ENCODE results near the gene ESF1.
"Not testable (repeated sequence)": the region's sequence is repeated elsewhere in the genome, so short reads cannot be mapped to it uniquely, and the experiment has no call there.

The ESF1 gene

DNA sequence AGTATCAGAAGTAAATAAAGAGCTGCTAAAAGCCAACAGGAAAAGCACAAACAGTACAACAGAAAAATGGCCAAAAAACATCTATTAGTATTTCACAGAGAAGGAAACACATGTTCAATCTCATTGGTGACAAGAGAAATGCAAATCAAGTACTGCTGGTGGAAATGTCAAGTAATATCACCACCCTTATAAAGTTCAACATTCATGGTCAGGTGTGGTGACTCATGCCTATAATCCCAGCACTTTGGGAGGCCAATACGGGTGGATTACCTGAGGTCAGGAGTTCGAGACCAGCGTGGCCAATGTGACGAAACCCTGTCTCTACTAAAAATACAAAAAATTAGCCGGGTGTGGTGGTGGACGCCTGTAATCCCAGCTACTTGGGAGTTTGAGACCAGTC is 42.8 kb downstream of the ESF1 start:
- Histone ChIP-seq H3K4me3 (no peak overlapping the region), H3K27ac (no peak overlapping the region), H3K4me2 (no peak overlapping the region), H3K4me1 (peaks cover 5 to 9% (median 6%) of the 10 kb centered on the region in 10 experiments; a peak in 15 of 20 replicates), H3K9me3 (replicated peaks in 1 of 11) (peaks cover 31 to 43% (median 38%) of the 10 kb centered on the region in 11 experiments), H3K9ac (no peak overlapping the region), H3K36me3 (peaks cover 77 to 97% (median 86%) of the 10 kb centered on the region in 11 experiments), H3K27me3 (no peaks in the 10 kb centered on the region), H4K20me1 (peaks cover 0 to 30% (median 0%) of the 10 kb centered on the region in 11 experiments; a peak in 5 of 22 replicates)
- TF ChIP-seq Cebpa-rat (IDR thresholded peaks at IDR 0.05), result no peak

DNA sequence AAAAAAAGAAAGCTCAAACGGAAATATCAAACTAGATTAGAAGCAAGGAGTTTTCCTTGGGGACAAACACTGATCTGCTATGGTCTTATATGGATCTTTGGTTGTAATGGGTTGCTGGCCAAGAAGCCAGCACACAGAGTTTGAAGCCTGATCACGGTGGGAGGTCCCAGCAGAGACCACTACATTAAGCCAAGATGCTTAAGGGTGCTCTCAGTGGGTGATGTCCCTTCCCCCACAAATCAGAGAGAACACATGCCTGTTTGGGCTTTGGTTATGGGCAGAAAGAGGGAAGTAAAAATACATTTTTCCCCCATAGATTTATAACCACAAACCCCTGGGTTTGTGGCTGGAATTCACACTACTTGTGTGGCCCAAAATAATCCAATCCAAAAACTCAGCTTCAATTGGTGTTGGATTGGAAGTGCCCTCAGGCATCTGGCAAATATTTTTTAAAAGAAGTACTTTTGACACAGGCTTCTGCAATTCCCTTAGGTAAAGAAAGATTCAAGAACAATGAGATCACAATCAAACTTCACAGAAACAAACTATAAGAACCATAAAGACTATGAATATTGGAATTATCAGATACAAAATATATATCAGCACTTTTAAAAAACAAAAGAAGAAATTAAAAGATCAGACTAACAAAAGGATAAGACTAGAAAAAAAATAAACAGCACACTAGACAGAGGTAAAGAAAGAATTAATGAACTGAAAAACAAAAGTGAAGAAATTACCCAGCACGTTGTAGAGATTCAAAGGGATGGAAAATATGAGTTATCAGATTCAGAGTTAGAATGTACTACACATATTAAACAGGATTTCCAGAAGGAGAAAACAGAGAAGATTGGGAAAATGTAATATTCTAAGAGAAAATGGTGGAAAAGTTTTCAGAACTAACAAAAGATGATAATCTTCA is 44.7 kb downstream of the ESF1 start:
- Histone ChIP-seq H3K9ac (no peak overlapping the region), H4K20me1 (peaks cover 0 to 30% (median 0%) of the 10 kb centered on the region in 11 experiments; a peak in 5 of 22 replicates), H3K36me3 (peaks cover 66 to 95% (median 80%) of the 10 kb centered on the region in 11 experiments), H3K4me3 (peak overlapping the region in 1 of 10 experiments; percentile 13; a peak in 1 of 20 replicates), H3K4me1 (peaks cover 5 to 9% (median 6%) of the 10 kb centered on the region in 10 experiments; a peak in 15 of 20 replicates), H3K9me3 (replicated peaks in 1 of 11) (peaks cover 31 to 43% (median 38%) of the 10 kb centered on the region in 11 experiments), H3K27me3 (no peaks in the 10 kb centered on the region), H3K27ac (no peak overlapping the region), H3K4me2 (peak overlapping the region; percentile 6 to 41 (median 24); a peak in 10 of 22 replicates)
- TF ChIP-seq Cebpa-rat (IDR thresholded peaks at IDR 0.05), result no peak

DNA sequence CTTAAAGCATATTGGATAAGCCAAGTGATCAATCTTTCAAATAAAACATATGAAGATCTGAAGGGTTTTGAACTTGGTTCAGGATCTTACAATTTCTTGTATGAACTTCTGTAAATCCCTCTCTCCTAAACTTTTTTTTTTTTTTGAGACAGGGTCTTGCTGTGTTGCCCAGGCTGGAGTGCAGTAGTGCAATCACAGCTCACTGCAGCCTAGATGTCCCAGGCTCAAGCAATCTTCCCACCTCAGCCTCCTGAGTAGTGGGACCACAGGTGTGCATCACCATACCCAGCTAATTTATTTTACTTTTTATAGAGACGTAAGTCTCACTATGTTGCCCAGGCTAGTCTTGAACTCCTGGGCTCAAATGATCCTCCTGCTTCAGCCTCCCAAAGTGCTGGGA is 46.5 kb downstream of the ESF1 start:
- H3K4me2 ChIP-seq, H3K27ac ChIP-seq, H3K4me1 ChIP-seq, H3K4me3 ChIP-seq, H3K9ac ChIP-seq, H3K27me3 ChIP-seq: not testable (repeated sequence)
- peaks cover 27 to 36% (median 31%) of the 10 kb centered on the region in 11 experiments for H3K9me3 ChIP-seq (replicated peaks in 1 of 11)
- H3K36me3 ChIP-seq, result peaks cover 66 to 95% (median 80%) of the 10 kb centered on the region in 11 experiments
- H4K20me1 ChIP-seq, result peaks cover 0 to 30% (median 0%) of the 10 kb centered on the region in 11 experiments; a peak in 5 of 22 replicates

GRCh38 chr20:13736436-13737191 is 48.1 kb downstream of the ESF1 start:
- no peak overlapping the region for H3K4me3 ChIP-seq
- H3K27ac ChIP-seq, result no peak overlapping the region

DNA sequence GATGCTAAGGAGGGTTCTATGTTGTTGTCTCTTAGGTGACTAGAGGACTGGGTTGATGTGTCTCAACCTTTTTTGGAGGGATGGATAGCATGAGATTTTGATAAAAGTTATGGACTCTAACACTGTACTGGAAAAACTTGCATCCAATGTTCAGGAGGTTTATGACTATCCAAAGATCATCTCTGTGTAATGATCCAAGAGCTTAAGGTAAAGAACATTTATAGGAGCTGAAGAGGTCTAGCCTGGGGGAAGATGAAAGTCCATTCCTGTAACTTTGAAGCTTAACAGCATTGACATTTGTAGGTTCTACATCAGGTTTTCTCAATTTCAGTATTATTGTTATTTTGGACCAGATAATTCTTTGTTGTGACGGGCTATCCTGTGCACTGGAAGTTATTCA is 48.9 kb downstream of the ESF1 start:
- H3K4me1 ChIP-seq, result peaks cover 5 to 9% (median 6%) of the 10 kb centered on the region in 10 experiments; a peak in 15 of 20 replicates
- no peak overlapping the region for H3K4me2 ChIP-seq
- no peak overlapping the region for H3K4me3 ChIP-seq
- H3K27me3 ChIP-seq, result no peaks in the 10 kb centered on the region
- no peak overlapping the region for H3K27ac ChIP-seq
- TF ChIP-seq Cebpa-rat (IDR thresholded peaks at IDR 0.05), result no peak
- peaks cover 7 to 14% (median 10%) of the 10 kb centered on the region in 11 experiments for H3K9me3 ChIP-seq (replicated peaks in 1 of 11)
- H3K9ac ChIP-seq, result no peak overlapping the region
- peaks cover 0 to 30% (median 0%) of the 10 kb centered on the region in 11 experiments; a peak in 5 of 22 replicates for H4K20me1 ChIP-seq
- peaks cover 66 to 95% (median 80%) of the 10 kb centered on the region in 11 experiments for H3K36me3 ChIP-seq

More at GRCh38 chr20:13736436-13737191, 48.1 kb downstream of the ESF1 start:
- H3K27me3 ChIP-seq, result no peaks in the 10 kb centered on the region
- peaks cover 5 to 9% (median 6%) of the 10 kb centered on the region in 10 experiments; a peak in 15 of 20 replicates for H3K4me1 ChIP-seq
- peaks cover 14 to 22% (median 18%) of the 10 kb centered on the region in 11 experiments for H3K9me3 ChIP-seq (replicated peaks in 1 of 11)
- peaks cover 66 to 95% (median 80%) of the 10 kb centered on the region in 11 experiments for H3K36me3 ChIP-seq
- no peak overlapping the region for H3K4me2 ChIP-seq
- H4K20me1 ChIP-seq, result peaks cover 0 to 30% (median 0%) of the 10 kb centered on the region in 11 experiments; a peak in 5 of 22 replicates
- H3K9ac ChIP-seq, result no peak overlapping the region
- no peak for TF ChIP-seq Cebpa-rat (IDR thresholded peaks at IDR 0.05)

DNA sequence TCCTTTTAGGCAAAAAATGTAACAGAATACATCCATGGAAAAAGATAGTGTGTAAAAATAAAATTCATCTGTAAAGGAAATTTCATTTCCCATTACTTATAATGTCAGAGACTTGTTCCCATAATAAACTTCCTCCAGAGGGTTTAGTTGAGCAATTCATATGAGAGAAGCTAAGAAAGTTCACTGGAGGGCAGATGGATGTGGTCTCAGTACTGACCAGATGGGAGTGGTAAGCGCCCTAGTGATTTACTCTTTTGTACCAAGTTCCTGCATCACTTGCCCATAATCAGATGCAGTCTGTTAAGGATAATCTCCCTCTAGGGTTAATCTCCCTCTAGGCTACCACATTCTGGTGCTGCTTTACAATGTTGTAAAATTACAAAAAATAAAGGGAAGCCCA is 61.7 kb downstream of the ESF1 start:
- no peaks in the 10 kb centered on the region for H3K27me3 ChIP-seq
- peak overlapping the region in 8 of 11 experiments; percentile 1 to 84 (median 53); a peak in 12 of 22 replicates for H3K4me2 ChIP-seq
- peaks cover 0 to 36% (median 0%) of the 10 kb centered on the region in 11 experiments; a peak in 3 of 22 replicates for H4K20me1 ChIP-seq
- peaks cover 0 to 68% (median 12%) of the 10 kb centered on the region in 10 experiments; a peak in 13 of 20 replicates for H3K4me1 ChIP-seq
- peak overlapping the region in 7 of 11 experiments; percentile 15 to 73 (median 60); a peak in 11 of 22 replicates for H3K27ac ChIP-seq
- no peak overlapping the region for H3K4me3 ChIP-seq
- no peaks in the 10 kb centered on the region for H3K9me3 ChIP-seq (replicated peaks in 1 of 11)
- H3K9ac ChIP-seq, result peak overlapping the region in 1 of 11 experiments; percentile 45; a peak in 1 of 22 replicates
- 0 out of 22 replicates have a peak, but pooled peaks of 1 of the 11 experiments have one; percentile 15 for TF ChIP-seq Cebpa-rat (IDR thresholded peaks at IDR 0.05)
- H3K36me3 ChIP-seq, result peaks cover 32 to 97% (median 80%) of the 10 kb centered on the region in 11 experiments

DNA sequence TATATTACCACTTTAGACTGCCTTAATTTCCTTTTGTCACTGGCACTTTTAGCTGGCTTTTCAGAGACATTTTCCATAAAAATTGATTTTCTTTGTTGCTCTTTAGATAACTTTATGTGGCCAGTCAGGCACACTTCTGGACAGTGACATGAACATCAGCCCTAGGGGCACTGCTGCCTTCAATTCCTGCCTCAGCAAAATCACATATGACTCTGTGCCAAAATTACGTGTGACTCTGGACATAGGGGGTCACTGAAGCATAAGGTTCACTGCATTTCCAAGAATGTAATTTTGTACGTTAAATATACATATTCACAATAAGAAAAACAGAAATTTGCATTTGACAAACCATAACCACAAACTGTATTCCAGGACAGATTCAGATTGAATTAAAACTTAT is 66.5 kb downstream of the ESF1 start:
- Histone ChIP-seq H3K36me3 (peaks cover 59 to 97% (median 82%) of the 10 kb centered on the region in 11 experiments), H3K4me2 (peak overlapping the region in 1 of 11 experiments; percentile 38; a peak in 2 of 22 replicates), H3K9ac (no peak overlapping the region), H3K9me3 (replicated peaks in 1 of 11) (no peaks in the 10 kb centered on the region), H3K27ac (0 out of 22 replicates have a peak overlapping the region, but pooled peaks of 2 of the 11 experiments have one; percentile 2 to 6), H4K20me1 (peaks cover 0 to 18% (median 0%) of the 10 kb centered on the region in 11 experiments; a peak in 3 of 22 replicates), H3K4me1 (peaks cover 0 to 33% (median 8%) of the 10 kb centered on the region in 10 experiments; a peak in 13 of 20 replicates), H3K4me3 (no peak overlapping the region), H3K27me3 (no peaks in the 10 kb centered on the region)
- no peak for TF ChIP-seq Cebpa-rat (IDR thresholded peaks at IDR 0.05)

DNA sequence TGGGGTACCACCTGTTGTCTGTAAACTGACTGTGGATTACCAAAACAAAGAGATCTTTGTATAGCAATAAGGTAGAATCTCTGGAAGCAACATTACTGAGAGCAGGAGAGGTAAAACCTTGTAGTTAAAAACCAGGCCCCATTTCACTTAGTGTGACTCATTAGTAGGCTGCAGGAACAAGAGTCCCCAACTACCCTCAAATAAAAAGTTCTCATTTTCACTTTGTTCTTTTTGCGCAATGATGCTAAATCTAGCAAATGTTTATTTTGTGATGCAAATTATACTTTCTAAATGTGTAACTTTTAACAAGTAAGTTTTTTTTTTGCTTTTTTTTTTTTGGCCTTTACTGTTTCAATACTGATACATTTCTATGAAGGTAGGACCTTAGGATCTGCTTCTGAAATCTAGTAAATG is 67.1 kb downstream of the ESF1 start:
- Histone ChIP-seq H4K20me1 (peaks cover 0 to 18% (median 0%) of the 10 kb centered on the region in 11 experiments; a peak in 3 of 22 replicates), H3K36me3 (peaks cover 64 to 98% (median 81%) of the 10 kb centered on the region in 11 experiments), H3K27ac (0 out of 22 replicates have a peak overlapping the region, but pooled peaks of 1 of the 11 experiments have one; percentile 6), H3K9me3 (replicated peaks in 1 of 11) (no peaks in the 10 kb centered on the region), H3K9ac (0 out of 22 replicates have a peak overlapping the region, but pooled peaks of 1 of the 11 experiments have one; percentile 34), H3K27me3 (no peaks in the 10 kb centered on the region), H3K4me1 (peaks cover 0 to 27% (median 4%) of the 10 kb centered on the region in 10 experiments; a peak in 13 of 20 replicates), H3K4me2 (peak overlapping the region in 1 of 11 experiments; percentile 38; a peak in 2 of 22 replicates), H3K4me3 (no peak overlapping the region)
- no peak for TF ChIP-seq Cebpa-rat (IDR thresholded peaks at IDR 0.05)

All from BLaER1 treated with 17β-estradiol and CSF1 and Interleukin-3, amounts not matched to agents 10 nM and 100 nM (cell line).